ENCODE data around the gene DTNBP1. TPM values are rescaled to one million over a fixed set of nuclear protein-coding genes. Genes with fewer than 3 reads are reported as not detected.

DTNBP1 gene
- total and polyA plus RNA-seq, 2 of the 4 experiments (the other 2 are of a cell fraction): 4.8 to 18.7 TPM

- H3K18ac ChIP-seq (ENCODE audit: low read depth, low read length): no peak overlapping the region
- in situ Hi-C loops (cut with MboI; ENCODE audit: low sequenced_read_pairs) (no loop called here), intact Hi-C loops (cut with micrococcal nuclease) (no loop called here), dilution Hi-C loops (cut with HindIII; ENCODE audit: low sequenced_read_pairs, unreplicated experiment) (no loop called here)
- no peak overlapping the region for H3K27ac ChIP-seq (ENCODE audit: insufficient read depth, low read length)
- no peak overlapping the region for H4K5ac ChIP-seq (ENCODE audit: low read depth, low read length)
- CTCF ChIA-PET: interaction anchor here (0.6 to 0.7 kb wide), 2 partner anchors 349 to 613 kb away, joined by 7 to 10 read pairs; partner anchors contain the start of gene JARID2
- H3K9me1 ChIP-seq (ENCODE audit: insufficient read depth, low read length): no peaks in the 10 kb centered on the region
- H2BK20ac ChIP-seq (ENCODE audit: low read depth, low read length): no peak overlapping the region
- DNase-seq (no peak), ATAC-seq (ENCODE audit: low read depth) (no peak)
- no TSS peak for BruUV-seq (replicated peaks)
- H3K56ac ChIP-seq (ENCODE audit: extremely low read depth, insufficient read depth, low read length): no peak overlapping the region
- H3K4ac ChIP-seq (ENCODE audit: low read depth, low read length): no peak overlapping the region
- H2AK9ac ChIP-seq (replicated peaks; ENCODE audit: low read depth, low read length, poor library complexity): no peak overlapping the region
- no peak overlapping the region for H3K4me3 ChIP-seq (ENCODE audit: insufficient read depth, low read depth, low read length)
- H3K79me1 ChIP-seq (ENCODE audit: low read depth in 1 of 2, low read length in 2 of 2): peaks cover 0 to 5% of the 10 kb centered on the region in 2 experiments; a peak in 1 of 4 replicates
- H3K27me3 ChIP-seq (ENCODE audit: control insufficient read depth, insufficient read depth, low read length): no peaks in the 10 kb centered on the region
- no peak overlapping the region for H2BK120ac ChIP-seq (ENCODE audit: low read depth, low read length)
- no peak overlapping the region for H3K14ac ChIP-seq (replicated peaks; ENCODE audit: low read depth, low read length)
- H3K23ac ChIP-seq (ENCODE audit: low read depth, low read length): no peak overlapping the region
- H4K8ac ChIP-seq (ENCODE audit: low read depth in 2 of 2, low read length in 2 of 2): no peak overlapping the region
- H3K9ac ChIP-seq (ENCODE audit: low read depth, low read length): no peak overlapping the region
- no peak overlapping the region for H2BK15ac ChIP-seq (ENCODE audit: low read depth, low read length)
- TF ChIP-seq MXI1 (IDR thresholded peaks at IDR 0.05; ENCODE audit: borderline replicate concordance, low read depth, low read length) (no peak), NFE2L2 (IDR thresholded peaks at IDR 0.05; ENCODE audit: low read depth, low read length) (no peak), MAFK (IDR thresholded peaks at IDR 0.05; ENCODE audit: low read depth, low read length) (no peak), CHD1 (IDR thresholded peaks at IDR 0.05; ENCODE audit: low read depth, low read length) (no peak), MAZ (IDR thresholded peaks at IDR 0.05; ENCODE audit: borderline replicate concordance, low read depth, low read length) (no peak), FOS (IDR thresholded peaks at IDR 0.05; ENCODE audit: low read depth, low read length) (no peak), SMC3 (IDR thresholded peaks at IDR 0.05; ENCODE audit: low read depth, low read length) (no peak), POLR2A (IDR thresholded peaks at IDR 0.05; ENCODE audit: low read depth, low read length) (no peak), ELK1 (IDR thresholded peaks at IDR 0.05; ENCODE audit: borderline replicate concordance, low read depth, low read length) (no peak), CEBPB (IDR thresholded peaks at IDR 0.05; ENCODE audit: low read depth, low read length) (no peak), CTCF (conservative IDR thresholded peaks at IDR 0.05; ENCODE audit: low read depth, low read length) (no peak), RCOR1 (IDR thresholded peaks at IDR 0.05; ENCODE audit: insufficient replicate concordance, low read length) (no peak), RFX5 (IDR thresholded peaks at IDR 0.05; ENCODE audit: low read depth, low read length) (no peak), USF2 (IDR thresholded peaks at IDR 0.05; ENCODE audit: low read depth, low read length) (no peak), RAD21 (IDR thresholded peaks at IDR 0.05; ENCODE audit: low read length) (no peak), BHLHE40 (IDR thresholded peaks at IDR 0.05; ENCODE audit: low read depth, low read length) (no peak)
- H2AK5ac ChIP-seq (ENCODE audit: low read depth, low read length): no peak overlapping the region
- no peaks in the 10 kb centered on the region for H3K36me3 ChIP-seq (ENCODE audit: control insufficient read depth, insufficient read depth, low read length)
- H2AFZ ChIP-seq (replicated peaks; ENCODE audit: low read length, poor library complexity): no peak overlapping the region
- no peak overlapping the region for H3K4me2 ChIP-seq (ENCODE audit: low read depth, low read length)
- no CpG with 5 or more reads among the region's 7 CpGs for WGBS, 2 experiments (ENCODE audit: extremely low coverage in 2 of 2, insufficient read length in 1 of 2)
- POLR2A ChIA-PET (ENCODE audit: unreplicated experiment): no interaction called here
- H3K9me3 ChIP-seq (ENCODE audit: control insufficient read depth, insufficient read depth, low read length): no peaks in the 10 kb centered on the region
- H3K4me1 ChIP-seq (ENCODE audit: control insufficient read depth, insufficient read depth, low read length): peaks cover 3% of the 10 kb centered on the region; the same call in 1 of the 2 replicates
- no peaks in the 10 kb centered on the region for H4K20me1 ChIP-seq (ENCODE audit: insufficient read depth, low read length)
- no peak overlapping the region for H4K91ac ChIP-seq (ENCODE audit: insufficient read depth, low read depth, low read length)
- H2BK5ac ChIP-seq (ENCODE audit: low read depth, low read length, poor library complexity, severe bottlenecking): no peak overlapping the region
These were observed 68.1 kb downstream of the DTNBP1 start for GRCh38 chr6:15594512-15595259.
